ENCODE measurements around the gene OSBPL9. TPM values are rescaled to one million over a fixed set of nuclear protein-coding genes. Genes with fewer than 3 reads are reported as not detected.

OSBPL9 gene
- total RNA-seq, 5 donors from 2014 or later (not counting 1 experiment from before 2014, with no cell fraction given), result 39.8 to 50.7 (median 43.4) TPM

- Histone ChIP-seq H3K27ac (ENCODE audit: low read length) (no peak overlapping the region), H3K27me3 (replicated peaks in 1 of 2; ENCODE audit: control insufficient read depth in 2 of 2, extremely low read depth in 1 of 2, insufficient read depth in 2 of 2, low read length in 1 of 2) (no peaks in the 10 kb centered on the region), H3K9me3 (no peaks in the 10 kb centered on the region), H3K4me1 (ENCODE audit: control insufficient read depth in 1 of 2, extremely low read depth in 1 of 2, insufficient read depth in 2 of 2, low read length in 2 of 2) (no peaks in the 10 kb centered on the region), H3K36me3 (ENCODE audit: control insufficient read depth in 2 of 2, extremely low read depth in 1 of 2, insufficient read depth in 1 of 2, low read length in 1 of 2) (peaks cover 8 to 95% of the 10 kb centered on the region in 2 donors), H3K4me3 (ENCODE audit: control insufficient read depth in 1 of 2, extremely low read depth in 1 of 2, low read length in 1 of 2) (no peak overlapping the region)
- no peak for DNase-seq
- WGBS (ENCODE audit: insufficient coverage), result 91% methylated on average over 1 of the region's 2 CpGs
- peaks cover 77% of the 10 kb centered on the region for H3K36me3 Mint-ChIP-seq
- CTCF ChIA-PET, result interaction anchor here in 1 of 2 donors (1.3 kb wide), 1 partner anchor 20 kb away, joined by 5 read pairs; no protein-coding TSS in a partner anchor
- peak overlapping the region in 1 of 2 donors; percentile 14 for H3K27ac Mint-ChIP-seq
- no peaks in the 10 kb centered on the region for H3K27me3 Mint-ChIP-seq
- POLR2A ChIA-PET, result no interaction called here
- peaks cover 0 to 7% (median 3%) of the 10 kb centered on the region in 3 donors for H3K4me1 Mint-ChIP-seq
- no peak for ATAC-seq (replicated peaks in 1 of 4)
- H3K9me3 Mint-ChIP-seq, result no peaks in the 10 kb centered on the region
- H3K4me3 Mint-ChIP-seq, result no peak overlapping the region
These were observed 172.0 kb downstream of the OSBPL9 start for GRCh38 chr1:51788938-51789337.

- ATAC-seq (replicated peaks in 1 of 4) (no peak), DNase-seq (no peak)
- WGBS (ENCODE audit: insufficient coverage), result no CpG with 5 or more reads among the region's 1 CpG
- Mint-ChIP-seq H3K27ac (peak overlapping the region in 1 of 2 donors; percentile 7), H3K27me3 (no peaks in the 10 kb centered on the region), H3K9me3 (no peaks in the 10 kb centered on the region), H3K36me3 (peaks cover 75% of the 10 kb centered on the region), H3K4me1 (peaks cover 0 to 7% (median 3%) of the 10 kb centered on the region in 3 donors), H3K4me3 (no peak overlapping the region)
- Histone ChIP-seq H3K4me3 (ENCODE audit: control insufficient read depth in 1 of 2, extremely low read depth in 1 of 2, low read length in 1 of 2) (no peak overlapping the region), H3K27me3 (replicated peaks in 1 of 2; ENCODE audit: control insufficient read depth in 2 of 2, extremely low read depth in 1 of 2, insufficient read depth in 2 of 2, low read length in 1 of 2) (no peaks in the 10 kb centered on the region), H3K4me1 (ENCODE audit: control insufficient read depth in 1 of 2, extremely low read depth in 1 of 2, insufficient read depth in 2 of 2, low read length in 2 of 2) (no peaks in the 10 kb centered on the region), H3K36me3 (ENCODE audit: control insufficient read depth in 2 of 2, extremely low read depth in 1 of 2, insufficient read depth in 1 of 2, low read length in 1 of 2) (peaks cover 8 to 95% of the 10 kb centered on the region in 2 donors), H3K9me3 (no peaks in the 10 kb centered on the region), H3K27ac (ENCODE audit: low read length) (no peak overlapping the region)
- ChIA-PET CTCF (interaction anchor here in 1 of 2 donors (1.3 kb wide), 1 partner anchor 21 kb away, joined by 5 read pairs; no protein-coding TSS in a partner anchor), POLR2A (no interaction called here)
These were observed 172.4 kb downstream of the OSBPL9 start for GRCh38 chr1:51789342-51789741.

GRCh38 chr1:51790385-51790784, 173.5 kb downstream of the OSBPL9 start:
- Mint-ChIP-seq H3K36me3 (peaks cover 75% of the 10 kb centered on the region), H3K27ac (peak overlapping the region in 1 of 2 donors; percentile 77), H3K4me1 (peaks cover 0 to 7% (median 3%) of the 10 kb centered on the region in 3 donors), H3K27me3 (no peaks in the 10 kb centered on the region), H3K9me3 (no peaks in the 10 kb centered on the region), H3K4me3 (no peak overlapping the region)
- ATAC-seq (replicated peaks in 1 of 4) (no peak), DNase-seq (no peak)
- Histone ChIP-seq H3K36me3 (ENCODE audit: control insufficient read depth in 2 of 2, extremely low read depth in 1 of 2, insufficient read depth in 1 of 2, low read length in 1 of 2) (peaks cover 8 to 95% of the 10 kb centered on the region in 2 donors), H3K4me3 (ENCODE audit: control insufficient read depth in 1 of 2, extremely low read depth in 1 of 2, low read length in 1 of 2) (no peak overlapping the region), H3K27me3 (replicated peaks in 1 of 2; ENCODE audit: control insufficient read depth in 2 of 2, extremely low read depth in 1 of 2, insufficient read depth in 2 of 2, low read length in 1 of 2) (no peaks in the 10 kb centered on the region), H3K9me3 (no peaks in the 10 kb centered on the region), H3K4me1 (ENCODE audit: control insufficient read depth in 1 of 2, extremely low read depth in 1 of 2, insufficient read depth in 2 of 2, low read length in 2 of 2) (no peaks in the 10 kb centered on the region), H3K27ac (ENCODE audit: low read length) (no peak overlapping the region)
- ChIA-PET POLR2A (no interaction called here), CTCF (no interaction called here)
- 96% methylated on average over 4 of the region's 6 CpGs for WGBS (ENCODE audit: insufficient coverage)

GRCh38 chr1:51791888-51792287, 175.0 kb downstream of the OSBPL9 start:
- peaks cover 8 to 82% of the 10 kb centered on the region in 2 donors for H3K36me3 ChIP-seq (ENCODE audit: control insufficient read depth in 2 of 2, extremely low read depth in 1 of 2, insufficient read depth in 1 of 2, low read length in 1 of 2)
- H3K27me3 ChIP-seq (replicated peaks in 1 of 2; ENCODE audit: control insufficient read depth in 2 of 2, extremely low read depth in 1 of 2, insufficient read depth in 2 of 2, low read length in 1 of 2), result no peaks in the 10 kb centered on the region
- Mint-ChIP-seq H3K4me1 (peaks cover 0 to 7% (median 3%) of the 10 kb centered on the region in 3 donors), H3K9me3 (no peaks in the 10 kb centered on the region), H3K27ac (peak overlapping the region in 1 of 2 donors; percentile 77), H3K4me3 (no peak overlapping the region), H3K27me3 (no peaks in the 10 kb centered on the region), H3K36me3 (peaks cover 64% of the 10 kb centered on the region)
- POLR2A ChIA-PET, result no interaction called here
- no peak overlapping the region for H3K4me3 ChIP-seq (ENCODE audit: control insufficient read depth in 1 of 2, extremely low read depth in 1 of 2, low read length in 1 of 2)
- H3K27ac ChIP-seq (ENCODE audit: low read length), result no peak overlapping the region
- DNase-seq, result no peak
- no peaks in the 10 kb centered on the region for H3K4me1 ChIP-seq (ENCODE audit: control insufficient read depth in 1 of 2, extremely low read depth in 1 of 2, insufficient read depth in 2 of 2, low read length in 2 of 2)
- CTCF ChIA-PET, result no interaction called here
- H3K9me3 ChIP-seq, result no peaks in the 10 kb centered on the region
- WGBS (ENCODE audit: insufficient coverage), result 100% methylated on average over 1 of the region's 1 CpG
- ATAC-seq (replicated peaks in 1 of 4), result no peak

- peaks cover 8 to 79% of the 10 kb centered on the region in 2 donors for H3K36me3 ChIP-seq (ENCODE audit: control insufficient read depth in 2 of 2, extremely low read depth in 1 of 2, insufficient read depth in 1 of 2, low read length in 1 of 2)
- H3K27me3 ChIP-seq (replicated peaks in 1 of 2; ENCODE audit: control insufficient read depth in 2 of 2, extremely low read depth in 1 of 2, insufficient read depth in 2 of 2, low read length in 1 of 2), result no peaks in the 10 kb centered on the region
- POLR2A ChIA-PET, result no interaction called here
- H3K27me3 Mint-ChIP-seq, result no peaks in the 10 kb centered on the region
- no peaks in the 10 kb centered on the region for H3K4me1 ChIP-seq (ENCODE audit: control insufficient read depth in 1 of 2, extremely low read depth in 1 of 2, insufficient read depth in 2 of 2, low read length in 2 of 2)
- no peaks in the 10 kb centered on the region for H3K9me3 ChIP-seq
- peaks cover 64% of the 10 kb centered on the region for H3K36me3 Mint-ChIP-seq
- H3K27ac ChIP-seq (ENCODE audit: low read length), result no peak overlapping the region
- H3K4me3 Mint-ChIP-seq, result no peak overlapping the region
- ATAC-seq (replicated peaks in 1 of 4), result no peak
- CTCF ChIA-PET, result no interaction called here
- DNase-seq, result no peak
- H3K27ac Mint-ChIP-seq, result peak overlapping the region; percentile 8 to 59
- no CpG with 5 or more reads among the region's 1 CpG for WGBS (ENCODE audit: insufficient coverage)
- no peaks in the 10 kb centered on the region for H3K9me3 Mint-ChIP-seq
- peaks cover 0 to 7% (median 3%) of the 10 kb centered on the region in 3 donors for H3K4me1 Mint-ChIP-seq
- no peak overlapping the region for H3K4me3 ChIP-seq (ENCODE audit: control insufficient read depth in 1 of 2, extremely low read depth in 1 of 2, low read length in 1 of 2)
These were observed 176.0 kb downstream of the OSBPL9 start for GRCh38 chr1:51792864-51793263.

GRCh38 chr1:51794260-51794659, 177.4 kb downstream of the OSBPL9 start:
- Mint-ChIP-seq H3K4me3 (no peak overlapping the region), H3K36me3 (peaks cover 66% of the 10 kb centered on the region), H3K27ac (peak overlapping the region in 1 of 2 donors; percentile 65), H3K4me1 (peaks cover 0 to 7% (median 3%) of the 10 kb centered on the region in 3 donors), H3K27me3 (no peaks in the 10 kb centered on the region), H3K9me3 (no peaks in the 10 kb centered on the region)
- no peaks in the 10 kb centered on the region for H3K27me3 ChIP-seq (replicated peaks in 1 of 2; ENCODE audit: control insufficient read depth in 2 of 2, extremely low read depth in 1 of 2, insufficient read depth in 2 of 2, low read length in 1 of 2)
- no peaks in the 10 kb centered on the region for H3K9me3 ChIP-seq
- H3K27ac ChIP-seq (ENCODE audit: low read length), result no peak overlapping the region
- ChIA-PET POLR2A (no interaction called here), CTCF (interaction anchor here (0.5 kb wide), 2 partner anchors 11 to 298 kb away, joined by 3 to 9 read pairs; no protein-coding TSS in a partner anchor)
- H3K4me1 ChIP-seq (ENCODE audit: control insufficient read depth in 1 of 2, extremely low read depth in 1 of 2, insufficient read depth in 2 of 2, low read length in 2 of 2), result no peaks in the 10 kb centered on the region
- no peak overlapping the region for H3K4me3 ChIP-seq (ENCODE audit: control insufficient read depth in 1 of 2, extremely low read depth in 1 of 2, low read length in 1 of 2)
- no peak for DNase-seq
- WGBS (ENCODE audit: insufficient coverage), result 96% methylated on average over 2 of the region's 2 CpGs
- no peak for ATAC-seq (replicated peaks in 1 of 4)
- peaks cover 8 to 72% of the 10 kb centered on the region in 2 donors for H3K36me3 ChIP-seq (ENCODE audit: control insufficient read depth in 2 of 2, extremely low read depth in 1 of 2, insufficient read depth in 1 of 2, low read length in 1 of 2)
